ENCODE measurements around the gene DENND1A. TPM values are rescaled to one million over a fixed set of nuclear protein-coding genes. Genes with fewer than 3 reads are reported as not detected.

DENND1A gene
- total and polyA plus RNA-seq, 2 of the 13 experiments (the other 11 are each of a cell fraction or from before 2014, with no cell fraction given) = 14.8 to 30.1 TPM

- in situ Hi-C loops (cut with HindIII; ENCODE audit: extremely low pct_ligation_motif_present, low pct_unique_long_range_greater_than_20kb) = no loop called here
- Histone ChIP-seq H3K4me3 (replicated peaks in 1 of 3; ENCODE audit: insufficient read depth in 1 of 3, low read depth in 2 of 3, low read length in 3 of 3) (no peak overlapping the region), H3K4me1 (ENCODE audit: insufficient read depth, low read length) (peaks cover 28% of the 10 kb centered on the region), H3K9me3 (ENCODE audit: low read length) (no peaks in the 10 kb centered on the region), H3K36me3 (replicated peaks in 1 of 2; ENCODE audit: control insufficient read depth in 1 of 2, insufficient read depth in 2 of 2, low read length in 2 of 2) (peaks cover 2 to 6% of the 10 kb centered on the region in 2 experiments; a peak in 2 of 5 replicates), H3K27me3 (ENCODE audit: control insufficient read depth in 1 of 2, insufficient read depth in 2 of 2, low read length in 2 of 2) (no peaks in the 10 kb centered on the region), H3K4me2 (ENCODE audit: low read depth, low read length) (no peak overlapping the region), H3K9ac (ENCODE audit: insufficient read depth, low read depth, low read length) (no peak overlapping the region), H3K79me2 (ENCODE audit: insufficient read depth, low read length) (no peaks in the 10 kb centered on the region), H3K27ac (ENCODE audit: extremely low read length, insufficient read depth, low read length) (no peak overlapping the region), H2AFZ (ENCODE audit: low read length) (no peak overlapping the region), H4K20me1 (ENCODE audit: insufficient read depth, low read length) (no peaks in the 10 kb centered on the region)
- intact Hi-C loops (cut with micrococcal nuclease; ENCODE audit: unreplicated experiment) = no loop called here
- TF ChIP-seq ZNF354B (CRISPR knock-in tag; IDR thresholded peaks at IDR 0.05) = no peak
- TF ChIP-seq NR2F2 (IDR thresholded peaks at IDR 0.05; ENCODE audit: borderline replicate concordance, low read depth) = no peak
- TF ChIP-seq HNRNPLL (IDR thresholded peaks at IDR 0.05; ENCODE audit: low read depth, low read length, poor library complexity, severe bottlenecking) = no peak
- TF ChIP-seq MEIS2 (CRISPR knock-in tag; IDR thresholded peaks at IDR 0.05) = no peak
- TF ChIP-seq RBM39 (IDR thresholded peaks at IDR 0.05; ENCODE audit: low read depth, low read length, poor library complexity, severe bottlenecking) = no peak
- TF ChIP-seq JUN (CRISPR knock-in tag; IDR thresholded peaks at IDR 0.05) = no peak
- TF ChIP-seq RORA (CRISPR knock-in tag; IDR thresholded peaks at IDR 0.05) = no peak
- TF ChIP-seq KLF16 (CRISPR knock-in tag; IDR thresholded peaks at IDR 0.05) = no peak
- no peak for TF ChIP-seq TSC22D2 (CRISPR knock-in tag; IDR thresholded peaks at IDR 0.05; ENCODE audit: borderline replicate concordance)
- no peak for TF ChIP-seq RFX1 (IDR thresholded peaks at IDR 0.05)
- no peak for TF ChIP-seq ESRRA (CRISPR knock-in tag; IDR thresholded peaks at IDR 0.05; ENCODE audit: low read depth)
- TF ChIP-seq, protein P1, sequence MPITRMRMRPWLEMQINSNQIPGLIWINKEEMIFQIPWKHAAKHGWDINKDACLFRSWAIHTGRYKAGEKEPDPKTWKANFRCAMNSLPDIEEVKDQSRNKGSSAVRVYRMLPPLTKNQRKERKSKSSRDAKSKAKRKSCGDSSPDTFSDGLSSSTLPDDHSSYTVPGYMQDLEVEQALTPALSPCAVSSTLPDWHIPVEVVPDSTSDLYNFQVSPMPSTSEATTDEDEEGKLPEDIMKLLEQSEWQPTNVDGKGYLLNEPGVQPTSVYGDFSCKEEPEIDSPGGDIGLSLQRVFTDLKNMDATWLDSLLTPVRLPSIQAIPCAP (CRISPR knock-in tag; IDR thresholded peaks at IDR 0.05; ENCODE audit: low read depth) = no peak
- TF ChIP-seq NPAS2 (CRISPR knock-in tag; IDR thresholded peaks at IDR 0.05; ENCODE audit: borderline replicate concordance) = no peak
- TF ChIP-seq, protein P2, sequence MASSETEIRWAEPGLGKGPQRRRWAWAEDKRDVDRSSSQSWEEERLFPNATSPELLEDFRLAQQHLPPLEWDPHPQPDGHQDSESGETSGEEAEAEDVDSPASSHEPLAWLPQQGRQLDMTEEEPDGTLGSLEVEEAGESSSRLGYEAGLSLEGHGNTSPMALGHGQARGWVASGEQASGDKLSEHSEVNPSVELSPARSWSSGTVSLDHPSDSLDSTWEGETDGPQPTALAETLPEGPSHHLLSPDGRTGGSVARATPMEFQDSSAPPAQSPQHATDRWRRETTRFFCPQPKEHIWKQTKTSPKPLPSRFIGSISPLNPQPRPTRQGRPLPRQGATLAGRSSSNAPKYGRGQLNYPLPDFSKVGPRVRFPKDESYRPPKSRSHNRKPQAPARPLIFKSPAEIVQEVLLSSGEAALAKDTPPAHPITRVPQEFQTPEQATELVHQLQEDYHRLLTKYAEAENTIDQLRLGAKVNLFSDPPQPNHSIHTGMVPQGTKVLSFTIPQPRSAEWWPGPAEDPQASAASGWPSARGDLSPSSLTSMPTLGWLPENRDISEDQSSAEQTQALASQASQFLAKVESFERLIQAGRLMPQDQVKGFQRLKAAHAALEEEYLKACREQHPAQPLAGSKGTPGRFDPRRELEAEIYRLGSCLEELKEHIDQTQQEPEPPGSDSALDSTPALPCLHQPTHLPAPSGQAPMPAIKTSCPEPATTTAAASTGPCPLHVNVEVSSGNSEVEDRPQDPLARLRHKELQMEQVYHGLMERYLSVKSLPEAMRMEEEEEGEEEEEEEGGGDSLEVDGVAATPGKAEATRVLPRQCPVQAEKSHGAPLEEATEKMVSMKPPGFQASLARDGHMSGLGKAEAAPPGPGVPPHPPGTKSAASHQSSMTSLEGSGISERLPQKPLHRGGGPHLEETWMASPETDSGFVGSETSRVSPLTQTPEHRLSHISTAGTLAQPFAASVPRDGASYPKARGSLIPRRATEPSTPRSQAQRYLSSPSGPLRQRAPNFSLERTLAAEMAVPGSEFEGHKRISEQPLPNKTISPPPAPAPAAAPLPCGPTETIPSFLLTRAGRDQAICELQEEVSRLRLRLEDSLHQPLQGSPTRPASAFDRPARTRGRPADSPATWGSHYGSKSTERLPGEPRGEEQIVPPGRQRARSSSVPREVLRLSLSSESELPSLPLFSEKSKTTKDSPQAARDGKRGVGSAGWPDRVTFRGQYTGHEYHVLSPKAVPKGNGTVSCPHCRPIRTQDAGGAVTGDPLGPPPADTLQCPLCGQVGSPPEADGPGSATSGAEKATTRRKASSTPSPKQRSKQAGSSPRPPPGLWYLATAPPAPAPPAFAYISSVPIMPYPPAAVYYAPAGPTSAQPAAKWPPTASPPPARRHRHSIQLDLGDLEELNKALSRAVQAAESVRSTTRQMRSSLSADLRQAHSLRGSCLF (CRISPR knock-in tag; IDR thresholded peaks at IDR 0.05; ENCODE audit: borderline replicate concordance) = no peak
- TF ChIP-seq ZNF274 (CRISPR knock-in tag; IDR thresholded peaks at IDR 0.05) = no peak
- no peak for TF ChIP-seq ZNF570 (CRISPR knock-in tag; IDR thresholded peaks at IDR 0.05; ENCODE audit: borderline replicate concordance)
- whole genome bisulfite sequencing (ENCODE audit: low lambda C conversion rate) = 88% methylated on average over 16 of the region's 16 CpGs
- ChIA-PET POLR2A (no interaction called here), CTCF (ENCODE audit: low intra/inter-chr PET ratio, low total read pairs) (no interaction called here)
- ATAC-seq = no peak
- BruUV-seq (replicated peaks) = no TSS peak
- no peak for DNase-seq (ENCODE audit: low spot score)
- no peak for FAIRE-seq
Measured at GRCh38 chr9:123488722-123489321, 441.1 kb downstream of the DENND1A start.
